Urinary bladder (tissue), 4 donors: ENCODE measurements around the gene CCND1. TPM values are rescaled to one million over a fixed set of nuclear protein-coding genes. Genes with fewer than 3 reads are reported as not detected.
"Not testable (repeated sequence)": the region's sequence is repeated elsewhere in the genome, so short reads cannot be mapped to it uniquely, and the experiment has no call there.

ENCODE experiments used
- DNase-seq: peaks from one replicate; pipeline ENCODE4 v3.0.0-alpha.2; 2015; ENCODE audit errors: extremely low spot score
- H3K27ac ChIP-seq: one replicate; pipeline ENCODE4 v1.5.1; 2013; ENCODE audit warnings: low read depth, mild to moderate bottlenecking, moderate library complexity
- H3K36me3 ChIP-seq: one replicate; pipeline ENCODE4 v1.6.1; 2013; ENCODE audit warnings: mild to moderate bottlenecking, moderate library complexity; ENCODE audit not compliant: insufficient read depth
- H3K4me1 ChIP-seq: one replicate; pipeline ENCODE4 v1.6.1; 2013; ENCODE audit warnings: mild to moderate bottlenecking, moderate library complexity; ENCODE audit not compliant: insufficient read depth
- H3K4me3 ChIP-seq: one replicate; pipeline ENCODE4 v1.5.1; 2013; ENCODE audit warnings: low read depth, low read length
- WGBS: extraction: QIAGEN DNeasy Blood & Tissue Kit; methylation state at CpG from one replicate; pipeline ENCODE4 v1.1.7; 2013; 5-methylcytosine and 5-hydroxymethylcytosine counted together
- polyA plus RNA-seq: library from polyadenylated mRNA; stranded (reverse); fragments of 200-250 nt; gene quantifications from one replicate; pipeline ENCODE4 v1.2.3, GENCODE V29; 2013
- total RNA-seq: library from RNA; depleted of rRNA; stranded (reverse); fragments of >200 nt; gene quantifications from one replicate; pipeline ENCODE4 v1.2.3, GENCODE V29; 2014
- donor health status: healthy with polysubstance abuse.
- donor health status: healthy.

CCND1 gene
- total and polyA plus RNA-seq, 2 donors = 17.5 to 78.8 TPM

- no peak for DNase-seq
- 62% methylated on average over 9 of the region's 9 CpGs for WGBS
- Histone ChIP-seq H3K4me3 (no peak overlapping the region), H3K27ac (no peak overlapping the region), H3K4me1 (no peaks in the 10 kb centered on the region), H3K36me3 (no peaks in the 10 kb centered on the region)
Observed at GRCh38 chr11:69683764-69684333, 42.9 kb downstream of the CCND1 start.

GRCh38 chr11:69684651-69685050 is 43.7 kb downstream of the CCND1 start:
- H3K27ac ChIP-seq = no peak overlapping the region
- 71% methylated on average over 11 of the region's 11 CpGs for WGBS
- H3K4me1 ChIP-seq = no peaks in the 10 kb centered on the region
- no peak overlapping the region for H3K4me3 ChIP-seq
- no peak for DNase-seq
- H3K36me3 ChIP-seq = no peaks in the 10 kb centered on the region

- no peak for DNase-seq
- WGBS = 67% methylated on average over 8 of the region's 8 CpGs
- H3K4me3 ChIP-seq = no peak overlapping the region
- no peak overlapping the region for H3K27ac ChIP-seq
- H3K4me1 ChIP-seq = no peaks in the 10 kb centered on the region
- H3K36me3 ChIP-seq = no peaks in the 10 kb centered on the region
Observed at GRCh38 chr11:69685348-69685747, 44.4 kb downstream of the CCND1 start.

- H3K4me3 ChIP-seq = no peak overlapping the region
- H3K36me3 ChIP-seq = no peaks in the 10 kb centered on the region
- H3K4me1 ChIP-seq = no peaks in the 10 kb centered on the region
- 63% methylated on average over 13 of the region's 13 CpGs for WGBS
- DNase-seq = no peak
- H3K27ac ChIP-seq = no peak overlapping the region
Observed at GRCh38 chr11:69686452-69686851, 45.5 kb downstream of the CCND1 start.

GRCh38 chr11:69686856-69687255 is 45.9 kb downstream of the CCND1 start:
- no peaks in the 10 kb centered on the region for H3K36me3 ChIP-seq
- H3K4me3 ChIP-seq = no peak overlapping the region
- no peak for DNase-seq
- no peak overlapping the region for H3K27ac ChIP-seq
- H3K4me1 ChIP-seq = no peaks in the 10 kb centered on the region
- 90% methylated on average over 8 of the region's 8 CpGs for WGBS

GRCh38 chr11:69687969-69688771 is 47.2 kb downstream of the CCND1 start:
- WGBS = 83% methylated on average over 5 of the region's 5 CpGs
- H3K4me1 ChIP-seq, H3K27ac ChIP-seq, H3K36me3 ChIP-seq, DNase-seq, H3K4me3 ChIP-seq: not testable (repeated sequence)

GRCh38 chr11:69689484-69690319 is 48.7 kb downstream of the CCND1 start:
- no peaks in the 10 kb centered on the region for H3K36me3 ChIP-seq
- no peak for DNase-seq

GRCh38 chr11:69691463-69691862 is 50.5 kb downstream of the CCND1 start:
- WGBS = 63% methylated on average over 2 of the region's 2 CpGs
- H3K4me3 ChIP-seq = no peak overlapping the region
- H3K27ac ChIP-seq = no peak overlapping the region
- DNase-seq = no peak
- no peaks in the 10 kb centered on the region for H3K4me1 ChIP-seq
- H3K36me3 ChIP-seq = no peaks in the 10 kb centered on the region

More at GRCh38 chr11:69689484-69690319, 48.7 kb downstream of the CCND1 start:
- H3K4me1 ChIP-seq = no peaks in the 10 kb centered on the region
- 84% methylated on average over 5 of the region's 5 CpGs for WGBS
- H3K4me3 ChIP-seq = no peak overlapping the region
- H3K27ac ChIP-seq = no peak overlapping the region

GRCh38 chr11:69692422-69692821 is 51.5 kb downstream of the CCND1 start:
- no peaks in the 10 kb centered on the region for H3K4me1 ChIP-seq
- H3K36me3 ChIP-seq = no peaks in the 10 kb centered on the region
- H3K4me3 ChIP-seq = no peak overlapping the region
- H3K27ac ChIP-seq = no peak overlapping the region
- no peak for DNase-seq

GRCh38 chr11:69694781-69695180 is 53.8 kb downstream of the CCND1 start:
- WGBS = 75% methylated on average over 10 of the region's 10 CpGs
- no peak overlapping the region for H3K27ac ChIP-seq
- H3K4me1 ChIP-seq = no peaks in the 10 kb centered on the region
- DNase-seq = no peak
- H3K4me3 ChIP-seq = no peak overlapping the region
- H3K36me3 ChIP-seq = no peaks in the 10 kb centered on the region

- DNase-seq = no peak
- Histone ChIP-seq H3K36me3 (no peaks in the 10 kb centered on the region), H3K4me1 (no peaks in the 10 kb centered on the region), H3K4me3 (no peak overlapping the region), H3K27ac (no peak overlapping the region)
- WGBS = 82% methylated on average over 7 of the region's 7 CpGs
Observed at GRCh38 chr11:69695581-69695980, 54.6 kb downstream of the CCND1 start.

- not testable (repeated sequence) for H3K36me3 ChIP-seq, H3K4me3 ChIP-seq, H3K27ac ChIP-seq, DNase-seq, H3K4me1 ChIP-seq
- 80% methylated on average over 6 of the region's 6 CpGs for WGBS
Observed at GRCh38 chr11:69695995-69696394, 55.0 kb downstream of the CCND1 start.

GRCh38 chr11:69696749-69697468 is 56.0 kb downstream of the CCND1 start:
- Histone ChIP-seq H3K36me3 (no peaks in the 10 kb centered on the region), H3K4me3 (no peak overlapping the region), H3K27ac (no peak overlapping the region), H3K4me1 (no peaks in the 10 kb centered on the region)
- WGBS = 68% methylated on average over 15 of the region's 15 CpGs
- no peak for DNase-seq
